HG03457 (cell line): ENCODE results near the gene PREX1.
"Not testable (repeated sequence)": the region's sequence is repeated elsewhere in the genome, so short reads cannot be mapped to it uniquely, and the experiment has no call there.

ENCODE experiments used
- ATAC-seq: cut with Tn5 transposase; IDR thresholded peaks from one replicate; pipeline ENCODE4 v1.9.1; 2021; ENCODE audit warnings: moderate number of reproducible peaks; ENCODE audit not compliant: unreplicated experiment

Gene PREX1

GRCh38 chr20:48779435-48779834 lies 48.4 kb downstream of the PREX1 start:
- ATAC-seq = no peak

DNA sequence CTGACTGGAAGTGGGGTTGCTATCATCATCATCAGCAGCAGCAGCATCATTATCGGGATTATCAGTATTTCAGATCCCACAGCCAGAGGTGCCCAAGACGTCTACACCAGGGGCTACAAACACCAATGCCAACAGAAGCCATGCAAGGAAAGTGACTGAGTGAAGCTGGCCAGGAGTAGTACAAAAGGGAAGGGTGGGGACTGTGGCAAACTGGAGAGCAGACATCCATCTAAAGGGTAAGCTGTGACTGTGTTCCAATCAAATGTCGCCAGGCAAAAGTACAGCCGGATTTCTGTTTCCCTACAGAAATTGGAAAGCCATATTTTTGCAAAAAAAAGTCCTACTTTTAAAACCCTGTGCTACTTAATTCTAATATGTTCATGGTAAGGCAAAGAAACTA lies 50.0 kb downstream of the PREX1 start:
- no peak for ATAC-seq

- ATAC-seq = no peak
Measured at GRCh38 chr20:48777005-48777404, 50.8 kb downstream of the PREX1 start.

DNA sequence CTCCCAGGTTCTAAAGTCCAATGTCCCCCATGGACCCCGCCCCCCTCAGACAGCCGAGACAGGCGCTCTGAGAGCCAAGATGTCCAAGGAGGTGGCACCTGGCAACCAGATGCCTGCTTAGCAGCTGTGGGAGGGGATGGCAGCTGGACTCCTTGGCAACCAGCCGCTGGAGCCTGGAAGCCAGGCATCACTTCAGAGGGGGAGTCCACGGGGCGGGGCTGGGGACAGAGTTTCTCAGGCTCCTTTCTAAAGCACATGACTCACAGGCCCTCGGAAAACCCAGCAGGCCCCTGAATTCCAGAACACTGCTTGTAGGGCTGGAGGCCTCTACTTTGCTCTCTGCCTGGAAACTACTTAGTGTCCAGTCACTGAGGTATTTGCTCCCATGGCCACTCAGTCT lies 51.5 kb downstream of the PREX1 start:
- no peak for ATAC-seq

DNA sequence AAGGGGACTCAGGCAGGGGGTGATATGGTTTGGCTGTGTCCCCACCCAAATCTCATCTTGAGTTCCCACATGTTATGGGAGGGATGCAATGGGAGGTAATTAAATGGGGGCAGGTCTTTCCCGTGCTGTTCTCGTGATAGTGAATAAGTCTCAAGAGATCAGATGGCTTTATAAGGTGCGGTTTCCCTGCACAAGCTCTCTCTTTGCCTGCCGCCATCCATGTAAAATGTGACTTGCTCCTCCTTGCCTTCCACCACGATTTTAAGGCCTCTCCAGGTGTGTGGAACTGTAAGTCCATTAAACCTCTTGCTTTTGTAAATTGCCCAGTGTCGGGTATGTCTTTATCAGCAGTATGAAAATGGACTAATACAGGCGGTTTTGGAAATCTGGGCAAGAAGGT lies 52.3 kb downstream of the PREX1 start:
- ATAC-seq = not testable (repeated sequence)

GRCh38 chr20:48774696-48775095 lies 53.1 kb downstream of the PREX1 start:
- ATAC-seq = no peak

DNA sequence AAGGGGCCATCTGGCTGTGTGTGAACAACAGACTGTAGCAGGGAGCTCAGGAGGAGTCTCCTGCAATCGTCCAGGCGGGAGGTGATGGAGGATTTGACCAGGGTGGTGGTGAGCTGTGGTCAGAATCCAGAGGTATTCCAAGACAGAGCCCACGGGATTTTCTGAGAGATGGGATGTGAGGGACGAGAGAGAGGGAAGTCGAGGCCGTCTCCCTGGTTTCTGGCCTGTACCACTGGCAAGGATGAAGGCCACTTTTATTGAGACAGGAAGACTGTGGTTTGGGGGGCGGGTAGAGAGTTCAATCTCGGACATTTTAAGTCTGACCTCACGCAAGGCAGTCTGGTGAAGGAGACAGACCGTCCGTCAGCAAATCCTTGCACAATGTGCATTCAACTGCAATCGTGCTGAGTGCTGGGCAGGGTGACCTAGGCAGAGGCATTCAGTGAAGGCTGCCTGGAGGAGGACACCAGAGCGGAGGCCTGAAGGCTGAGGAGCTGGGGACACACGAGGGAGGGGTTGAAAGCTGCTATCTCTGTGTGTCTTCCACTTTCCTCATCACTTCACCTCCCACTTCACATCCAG lies 53.9 kb downstream of the PREX1 start:
- no peak for ATAC-seq

DNA sequence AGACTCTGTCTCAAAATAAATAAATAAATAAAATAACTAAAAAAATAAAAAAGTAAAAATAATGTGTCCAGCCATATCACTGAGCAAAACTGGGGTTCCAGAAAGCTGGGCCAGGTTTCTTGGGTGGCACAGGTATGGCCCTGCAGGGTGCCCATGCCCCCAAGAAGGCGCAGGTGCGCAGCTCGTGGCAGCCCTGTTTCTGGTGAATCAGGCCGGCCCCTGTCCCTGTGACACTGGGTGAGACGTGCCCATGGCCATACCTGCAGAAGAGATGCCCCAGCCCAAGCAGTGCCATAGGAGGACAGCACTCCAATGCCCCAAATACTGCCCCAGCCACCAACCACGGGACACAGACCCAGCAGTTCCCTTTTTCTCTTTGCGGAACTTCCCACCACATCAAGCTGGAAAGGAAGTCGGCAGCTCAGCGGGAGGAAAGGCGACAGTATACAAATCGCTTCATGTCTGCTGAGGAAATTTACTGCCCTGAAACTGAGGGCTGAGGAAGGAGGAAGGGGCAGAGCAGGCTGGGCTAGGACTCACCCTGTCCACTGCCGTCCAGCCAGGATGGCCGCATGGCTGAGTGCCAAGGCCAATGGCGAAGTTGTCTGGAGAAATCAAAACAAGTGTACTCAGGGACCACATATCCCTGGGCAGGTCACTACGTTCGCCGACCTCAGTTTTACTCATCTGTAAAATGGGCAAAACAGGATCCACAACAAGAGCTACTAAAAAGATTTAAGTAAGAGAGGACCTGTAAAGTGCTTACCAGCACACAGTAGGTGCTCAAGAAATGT lies 55.4 kb downstream of the PREX1 start:
- ATAC-seq = no peak

GRCh38 chr20:48771542-48771941 lies 56.3 kb downstream of the PREX1 start:
- ATAC-seq = no peak

DNA sequence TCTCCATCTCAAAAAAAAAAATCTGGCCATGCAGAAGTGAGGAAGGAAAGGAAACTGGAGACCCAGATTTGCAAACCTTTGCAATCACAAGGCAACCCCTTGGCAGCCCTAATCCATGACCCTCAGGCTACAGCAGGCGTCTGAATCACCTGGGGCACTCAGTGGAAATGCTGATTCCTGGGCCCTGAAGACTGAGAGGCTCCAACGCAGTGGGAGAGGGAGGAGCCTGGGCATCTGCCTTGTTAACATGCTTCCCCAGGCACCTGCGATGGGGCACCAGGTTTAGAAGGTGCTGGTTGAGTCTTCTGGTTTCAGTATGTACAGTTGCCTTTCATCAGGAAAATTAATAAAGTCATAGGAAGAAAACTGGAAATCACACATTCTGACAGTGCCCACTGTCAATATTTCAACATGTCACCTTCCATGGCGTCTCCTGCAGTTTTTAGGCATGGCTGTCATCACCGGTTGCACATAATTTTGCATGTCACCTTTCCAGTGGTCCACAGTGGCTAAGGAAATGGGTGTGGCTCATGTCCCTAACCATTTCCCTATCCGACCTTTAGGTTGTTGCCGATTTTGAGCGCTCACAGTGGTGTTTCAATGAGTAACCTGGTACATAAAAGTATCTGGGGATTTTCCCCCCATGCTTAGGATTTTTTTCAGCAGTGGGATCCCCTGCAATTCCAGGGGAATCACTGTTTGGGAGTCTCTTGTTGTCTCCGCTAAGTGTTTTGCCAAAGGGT lies 56.9 kb downstream of the PREX1 start:
- ATAC-seq = no peak

- no peak for ATAC-seq
Measured at GRCh38 chr20:48769069-48769983, 58.5 kb downstream of the PREX1 start.

DNA sequence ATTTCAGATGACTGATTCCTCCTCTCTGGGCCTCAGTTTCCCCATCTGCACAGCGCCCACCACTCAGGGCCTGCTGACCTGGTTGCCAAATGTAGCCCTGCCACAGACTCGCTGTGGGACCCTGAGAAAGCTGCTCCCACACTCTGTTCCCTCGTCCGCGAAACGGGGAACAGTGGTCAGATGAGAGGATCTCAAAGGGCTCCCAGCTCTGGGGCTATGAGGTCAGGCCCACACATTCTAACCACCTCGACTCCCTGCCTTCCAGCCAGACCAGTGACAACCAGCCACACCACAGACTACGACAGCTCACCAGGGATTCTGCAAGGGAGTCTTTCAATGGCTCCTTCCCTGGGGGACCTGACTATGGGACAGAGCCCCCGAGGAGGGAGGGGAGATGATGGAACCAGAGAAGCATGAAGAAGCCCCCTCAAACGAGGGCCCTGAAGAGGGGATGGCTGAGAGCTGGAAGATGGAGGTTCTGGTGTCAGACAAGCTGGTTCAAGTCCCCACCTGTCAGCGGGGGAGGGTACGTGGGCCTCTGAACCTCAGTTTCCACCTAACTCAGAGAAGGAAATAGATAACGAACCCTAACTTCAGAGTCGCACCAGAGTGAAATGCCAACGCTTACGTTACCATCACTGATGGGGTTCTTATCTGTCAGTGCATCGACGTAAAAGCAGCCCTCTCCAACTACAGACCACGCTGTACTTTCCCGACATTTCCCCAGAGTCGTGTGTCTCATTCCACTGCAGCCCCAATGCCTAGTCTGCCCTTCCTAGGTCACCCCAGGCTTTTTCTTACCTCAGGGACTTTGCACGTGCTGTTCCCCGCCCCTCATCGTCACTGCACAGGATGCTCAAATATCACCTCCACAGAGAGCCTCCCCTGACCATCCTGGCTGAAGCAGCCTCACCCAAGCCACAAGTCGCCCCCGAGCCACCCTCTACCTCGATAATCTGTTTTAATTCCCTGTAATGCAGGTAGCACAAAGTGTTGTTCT lies 60.5 kb downstream of the PREX1 start:
- ATAC-seq = no peak

DNA sequence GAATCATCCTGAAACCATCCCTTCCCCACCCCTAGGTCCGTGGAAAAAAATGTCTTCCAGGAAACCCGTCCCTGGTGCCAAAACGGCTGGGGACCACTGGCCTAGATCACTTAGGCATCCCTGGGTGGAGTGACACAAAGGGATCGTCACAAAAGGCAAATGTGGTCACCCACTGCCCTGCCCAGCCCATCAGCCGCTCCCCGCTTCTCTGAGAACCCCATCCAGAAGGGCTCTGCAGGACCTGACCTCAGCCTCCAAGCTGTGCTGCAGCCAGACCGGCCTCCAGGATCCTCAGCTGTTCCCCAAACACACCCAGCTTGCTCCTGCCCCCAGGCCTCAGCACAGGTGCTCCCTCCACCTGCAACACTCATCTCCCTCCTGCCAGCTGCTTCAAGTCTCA lies 61.6 kb downstream of the PREX1 start:
- ATAC-seq = no peak

- ATAC-seq = no peak
Measured at GRCh38 chr20:48765359-48765758, 62.4 kb downstream of the PREX1 start.

- no peak for ATAC-seq
Measured at GRCh38 chr20:48763216-48763914, 64.4 kb downstream of the PREX1 start.

- ATAC-seq = no peak
Measured at GRCh38 chr20:48761874-48762273, 65.9 kb downstream of the PREX1 start.

DNA sequence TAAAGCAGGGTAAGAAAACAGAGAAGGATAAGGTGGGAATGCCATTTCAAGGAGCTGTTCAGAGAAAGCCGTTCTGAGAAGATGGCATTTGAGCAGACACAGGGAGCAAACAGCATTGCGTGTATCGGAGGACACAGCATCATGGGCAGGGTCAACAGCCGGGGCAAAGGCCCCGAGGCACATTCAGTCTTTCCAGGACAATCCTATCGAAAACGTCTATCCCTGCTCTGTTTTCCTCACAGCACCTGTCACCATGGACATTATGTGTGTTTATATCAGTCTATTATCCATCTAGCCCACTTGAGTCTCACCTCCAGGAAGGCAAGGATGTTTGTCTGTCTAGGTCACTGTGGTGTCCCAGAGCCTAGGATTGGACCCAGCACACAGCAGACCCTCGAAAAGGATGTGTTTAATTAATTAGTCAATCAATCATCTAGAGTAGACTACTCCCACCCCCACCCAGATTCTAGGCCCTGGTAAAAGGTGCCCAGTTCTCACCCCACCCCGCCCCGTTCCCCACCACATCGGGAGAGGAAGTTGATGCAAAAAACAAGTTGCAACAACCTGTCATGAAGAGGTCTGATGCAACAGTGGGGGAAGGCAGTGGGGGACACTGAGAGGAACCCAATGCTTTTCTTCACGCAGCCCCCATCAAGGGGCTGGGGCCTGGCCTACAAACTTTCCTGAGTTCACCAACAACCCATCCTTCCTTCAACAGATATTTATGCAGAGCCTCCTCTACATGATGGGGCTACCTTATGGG lies 66.6 kb downstream of the PREX1 start:
- ATAC-seq = no peak

- no peak for ATAC-seq
Measured at GRCh38 chr20:48760403-48760983, 67.3 kb downstream of the PREX1 start.
